ENCODE results near the gene ARHGEF19. TPM values are rescaled to one million over a fixed set of nuclear protein-coding genes. Genes with fewer than 3 reads are reported as not detected.

The ARHGEF19 gene
- total and polyA plus RNA-seq, 2 of the 13 experiments (the other 11 are each of a cell fraction or from before 2014, with no cell fraction given) = 1.7 to 1.8 TPM

DNA sequence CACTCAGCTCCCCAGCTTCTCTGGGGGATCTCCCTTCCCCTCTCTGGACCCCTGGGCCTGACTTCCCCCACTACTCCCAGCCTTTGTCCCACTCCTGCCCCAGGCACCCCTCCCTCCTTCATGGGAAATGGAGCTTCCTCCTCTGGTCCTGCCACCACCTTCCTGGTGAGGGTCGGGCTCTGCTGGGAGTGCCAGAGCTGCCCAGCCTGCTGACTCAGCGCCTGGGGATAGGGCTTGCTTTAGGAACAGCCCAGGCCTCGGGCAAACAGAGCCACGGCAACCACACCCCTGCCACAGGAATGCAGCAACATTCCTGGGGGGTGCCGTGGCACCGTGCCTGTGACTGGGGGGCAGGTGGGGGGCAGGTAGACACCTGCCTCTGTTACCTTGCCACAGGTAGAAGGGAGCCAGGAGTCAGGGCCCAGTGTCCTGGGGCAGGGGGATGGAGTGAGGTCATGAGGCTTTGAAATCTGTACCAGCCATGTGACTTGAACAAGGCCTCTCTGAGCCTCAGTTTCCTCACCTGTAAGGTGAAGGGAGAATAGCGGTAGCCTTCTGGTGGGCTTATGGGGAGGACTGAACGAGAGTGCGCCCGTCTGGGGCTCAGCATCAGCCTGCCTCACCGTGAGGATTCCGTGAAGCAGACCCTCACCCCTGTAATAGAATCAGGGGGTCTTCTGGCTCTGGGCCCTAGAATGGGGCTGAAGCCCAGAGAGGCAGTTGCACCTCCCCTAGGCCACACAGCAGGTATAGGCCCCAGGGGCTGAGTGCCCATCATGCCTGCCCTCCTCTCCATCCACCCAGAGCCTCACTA, 38.8 kb downstream of the ARHGEF19 start (continued):
- TF ChIP-seq ZNF512B (CRISPR knock-in tag; IDR thresholded peaks at IDR 0.05; ENCODE audit: borderline replicate concordance) (no peak), SP140L (CRISPR knock-in tag; IDR thresholded peaks at IDR 0.05; ENCODE audit: borderline replicate concordance) (no peak), SOX5 (CRISPR knock-in tag; IDR thresholded peaks at IDR 0.05; ENCODE audit: borderline replicate concordance) (no peak), NR1H2 (CRISPR knock-in tag; IDR thresholded peaks at IDR 0.05; ENCODE audit: borderline replicate concordance, low read depth) (no peak), FOSL1 (CRISPR knock-in tag; IDR thresholded peaks at IDR 0.05; ENCODE audit: borderline replicate concordance) (no peak)

GRCh38 chr1:16172964-16173446, 39.4 kb downstream of the ARHGEF19 start:
- Histone ChIP-seq H3K36me3 (replicated peaks in 1 of 2; ENCODE audit: control insufficient read depth in 1 of 2, insufficient read depth in 2 of 2, low read length in 2 of 2) (no peaks in the 10 kb centered on the region), H4K20me1 (ENCODE audit: insufficient read depth, low read length) (no peaks in the 10 kb centered on the region), H3K4me2 (ENCODE audit: low read depth, low read length) (peak overlapping the region; percentile 57), H3K27me3 (ENCODE audit: control insufficient read depth in 1 of 2, insufficient read depth in 2 of 2, low read length in 2 of 2) (peaks cover 7 to 17% of the 10 kb centered on the region in 2 experiments; a peak in 3 of 5 replicates), H3K9ac (ENCODE audit: insufficient read depth, low read depth, low read length) (no peak overlapping the region), H3K79me2 (ENCODE audit: insufficient read depth, low read length) (no peaks in the 10 kb centered on the region), H3K9me3 (ENCODE audit: low read length) (no peaks in the 10 kb centered on the region), H3K4me1 (ENCODE audit: insufficient read depth, low read length) (peaks cover 97% of the 10 kb centered on the region), H3K4me3 (replicated peaks in 1 of 3; ENCODE audit: insufficient read depth in 1 of 3, low read depth in 2 of 3, low read length in 3 of 3) (peak overlapping the region in 1 of 3 experiments; percentile 32; a peak in 1 of 6 replicates), H2AFZ (ENCODE audit: low read length) (no peak overlapping the region), H3K27ac (ENCODE audit: extremely low read length, insufficient read depth, low read length) (no peak overlapping the region)
- in situ Hi-C loops (cut with HindIII; ENCODE audit: extremely low pct_ligation_motif_present, low pct_unique_long_range_greater_than_20kb) = no loop called here
- 31% methylated on average over 10 of the region's 14 CpGs for WGBS (ENCODE audit: low lambda C conversion rate)
- DNase-seq (ENCODE audit: low spot score) (no peak), FAIRE-seq (no peak), ATAC-seq (no peak)
- ChIA-PET POLR2A (interaction anchor here (1.5 to 1.7 kb wide), 2 partner anchors 9 to 28 kb away, joined by 4 to 6 read pairs; no protein-coding TSS in a partner anchor), CTCF (ENCODE audit: low intra/inter-chr PET ratio, low total read pairs) (no interaction called here)
- no TSS peak for BruUV-seq (replicated peaks)
- intact Hi-C loops (cut with micrococcal nuclease; ENCODE audit: unreplicated experiment) = no loop called here
- TF ChIP-seq ZNF251 (CRISPR knock-in tag; IDR thresholded peaks at IDR 0.05) = no peak
- TF ChIP-seq PCBP2 (optimal IDR thresholded peaks at IDR 0.05; ENCODE audit: low read depth, low read length, poor library complexity, severe bottlenecking) = no peak
- TF ChIP-seq ZBTB8A (CRISPR knock-in tag; IDR thresholded peaks at IDR 0.05; ENCODE audit: borderline replicate concordance, low read depth) = no peak
- TF ChIP-seq, protein P1, sequence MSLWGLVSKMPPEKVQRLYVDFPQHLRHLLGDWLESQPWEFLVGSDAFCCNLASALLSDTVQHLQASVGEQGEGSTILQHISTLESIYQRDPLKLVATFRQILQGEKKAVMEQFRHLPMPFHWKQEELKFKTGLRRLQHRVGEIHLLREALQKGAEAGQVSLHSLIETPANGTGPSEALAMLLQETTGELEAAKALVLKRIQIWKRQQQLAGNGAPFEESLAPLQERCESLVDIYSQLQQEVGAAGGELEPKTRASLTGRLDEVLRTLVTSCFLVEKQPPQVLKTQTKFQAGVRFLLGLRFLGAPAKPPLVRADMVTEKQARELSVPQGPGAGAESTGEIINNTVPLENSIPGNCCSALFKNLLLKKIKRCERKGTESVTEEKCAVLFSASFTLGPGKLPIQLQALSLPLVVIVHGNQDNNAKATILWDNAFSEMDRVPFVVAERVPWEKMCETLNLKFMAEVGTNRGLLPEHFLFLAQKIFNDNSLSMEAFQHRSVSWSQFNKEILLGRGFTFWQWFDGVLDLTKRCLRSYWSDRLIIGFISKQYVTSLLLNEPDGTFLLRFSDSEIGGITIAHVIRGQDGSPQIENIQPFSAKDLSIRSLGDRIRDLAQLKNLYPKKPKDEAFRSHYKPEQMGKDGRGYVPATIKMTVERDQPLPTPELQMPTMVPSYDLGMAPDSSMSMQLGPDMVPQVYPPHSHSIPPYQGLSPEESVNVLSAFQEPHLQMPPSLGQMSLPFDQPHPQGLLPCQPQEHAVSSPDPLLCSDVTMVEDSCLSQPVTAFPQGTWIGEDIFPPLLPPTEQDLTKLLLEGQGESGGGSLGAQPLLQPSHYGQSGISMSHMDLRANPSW (CRISPR knock-in tag; IDR thresholded peaks at IDR 0.05; ENCODE audit: borderline replicate concordance) = no peak
- TF ChIP-seq ZNF883 (CRISPR knock-in tag; IDR thresholded peaks at IDR 0.05; ENCODE audit: not compliant biosample characterization) = no peak
- no peak for TF ChIP-seq ZNF354B (CRISPR knock-in tag; IDR thresholded peaks at IDR 0.05)
- TF ChIP-seq SP4 (CRISPR knock-in tag; IDR thresholded peaks at IDR 0.05) = no peak
- no peak for TF ChIP-seq KMT2B (CRISPR knock-in tag; IDR thresholded peaks at IDR 0.05)
- no peak for TF ChIP-seq ZSCAN30 (CRISPR knock-in tag; IDR thresholded peaks at IDR 0.05)
- no peak for TF ChIP-seq FOSL1 (CRISPR knock-in tag; IDR thresholded peaks at IDR 0.05; ENCODE audit: borderline replicate concordance)
- TF ChIP-seq ZNF253 (CRISPR knock-in tag; IDR thresholded peaks at IDR 0.05; ENCODE audit: borderline replicate concordance) = no peak
- TF ChIP-seq ZNF616 (CRISPR knock-in tag; IDR thresholded peaks at IDR 0.05; ENCODE audit: low read depth) = no peak
- no peak for TF ChIP-seq NBN (conservative IDR thresholded peaks at IDR 0.05)

Measured in HepG2 (cell line).